Activated naive CD4-positive, alpha-beta T cell treated with Interleukin-2 at 50 U/mL for 16 hours (primary cell): ENCODE measurements around the gene AGBL4.

ENCODE experiments used
- DNase-seq: peaks from one replicate; pipeline ENCODE4 v3.0.0-alpha.2; 2020

The AGBL4 gene

DNA sequence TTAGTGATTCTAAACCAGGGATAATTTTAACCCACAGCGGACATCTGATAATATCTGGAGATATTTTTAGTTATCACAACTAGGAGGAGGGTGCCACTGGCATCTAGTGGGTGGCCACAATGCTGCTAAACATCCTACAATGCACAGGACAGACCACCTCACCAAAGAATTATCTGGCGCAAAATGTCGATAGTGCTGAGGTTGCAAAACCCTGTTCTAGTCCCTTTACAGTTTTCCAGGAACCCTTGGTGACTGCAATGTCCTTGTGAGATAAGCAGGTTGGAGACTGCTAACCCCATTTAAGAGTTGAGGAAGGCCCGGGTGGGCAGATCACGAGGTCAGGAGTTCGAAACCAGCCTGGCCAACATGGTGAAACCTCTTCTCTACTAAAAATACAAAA is 1083.9 kb downstream of the AGBL4 start:
- DNase-seq = no peak

DNA sequence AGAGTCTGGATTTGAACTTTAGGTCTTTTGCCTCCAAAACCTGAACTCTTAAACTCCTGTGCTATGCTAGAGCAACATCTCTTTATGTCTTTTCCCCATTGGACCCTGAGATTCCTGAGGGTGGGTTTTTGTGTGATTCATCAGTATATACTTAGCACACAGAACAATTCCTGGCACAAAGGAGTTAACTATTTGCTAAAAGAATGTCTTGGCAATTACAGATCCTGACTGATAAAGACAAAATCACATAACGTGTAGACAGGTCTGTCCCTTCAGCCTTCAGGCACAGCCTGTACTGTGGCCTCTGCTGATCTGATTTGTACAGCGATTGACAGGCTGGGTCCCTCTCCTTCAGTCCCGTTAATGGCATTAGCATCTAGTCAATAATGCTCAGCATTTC is 1084.7 kb downstream of the AGBL4 start:
- no peak for DNase-seq

DNA sequence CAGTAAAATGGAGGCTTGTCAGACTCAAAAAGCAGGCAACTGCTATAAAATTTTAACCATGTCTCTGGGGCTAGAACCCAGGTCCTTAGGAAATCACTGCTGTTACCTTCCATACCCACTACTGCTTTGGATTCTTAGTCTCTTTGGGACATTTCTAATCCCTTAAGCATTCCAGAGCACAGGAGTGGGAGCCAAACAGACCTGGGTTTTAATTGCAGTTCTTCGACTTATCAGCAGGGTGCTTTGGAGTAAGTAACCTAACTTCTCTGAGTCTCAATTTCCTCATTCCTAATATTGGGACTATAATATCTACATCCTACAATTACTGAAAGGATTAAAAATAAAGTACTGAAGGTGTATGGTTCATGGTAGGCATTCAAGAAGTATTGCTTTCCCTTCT is 1086.0 kb downstream of the AGBL4 start:
- no peak for DNase-seq

GRCh38 chr1:48936436-48936835 is 1087.3 kb downstream of the AGBL4 start:
- no peak for DNase-seq

GRCh38 chr1:48932366-48932765 is 1091.4 kb downstream of the AGBL4 start:
- no peak for DNase-seq

GRCh38 chr1:48931506-48932192 is 1092.1 kb downstream of the AGBL4 start:
- no peak for DNase-seq

DNA sequence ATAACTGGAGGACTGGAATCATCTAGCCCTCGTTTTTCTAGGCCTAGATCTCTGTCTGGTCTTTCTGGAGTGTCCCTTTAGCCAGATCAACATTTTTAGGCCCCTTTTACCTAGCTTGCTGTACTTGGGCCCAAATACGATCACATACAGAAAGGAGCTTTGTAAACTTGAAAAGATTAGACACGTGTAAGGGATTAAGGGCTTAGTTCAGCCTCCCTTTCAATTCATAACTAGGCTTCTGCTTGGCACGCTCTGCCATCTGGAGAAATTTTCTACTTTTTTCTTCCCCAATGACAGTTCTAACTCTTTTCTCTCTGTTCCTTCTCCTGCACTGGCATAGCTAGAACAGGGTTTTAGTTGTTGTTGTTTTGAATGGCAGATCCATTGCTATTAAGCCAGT is 1093.7 kb downstream of the AGBL4 start:
- no peak for DNase-seq

- no peak for DNase-seq
These were observed 1099.7 kb downstream of the AGBL4 start for GRCh38 chr1:48924099-48924498.

DNA sequence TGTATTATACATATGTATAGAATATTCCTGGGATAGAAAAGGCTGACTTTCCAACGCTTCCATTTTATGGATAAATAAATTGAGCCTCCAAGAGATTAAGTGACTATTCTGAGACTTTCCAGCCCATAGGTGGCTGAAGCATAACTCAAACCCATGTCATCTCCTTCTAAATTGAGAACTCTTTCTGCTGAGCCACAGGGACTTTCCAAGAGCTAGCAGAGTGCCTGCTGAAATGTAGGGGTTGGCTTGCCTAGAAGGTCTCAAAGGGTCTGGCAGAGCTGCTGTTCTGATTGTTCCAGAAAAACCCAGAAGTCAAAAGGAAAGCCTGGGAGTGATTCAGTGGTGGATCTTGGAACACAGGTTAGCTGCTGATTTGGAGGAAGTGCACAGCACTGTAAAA is 1100.6 kb downstream of the AGBL4 start:
- no peak for DNase-seq

DNA sequence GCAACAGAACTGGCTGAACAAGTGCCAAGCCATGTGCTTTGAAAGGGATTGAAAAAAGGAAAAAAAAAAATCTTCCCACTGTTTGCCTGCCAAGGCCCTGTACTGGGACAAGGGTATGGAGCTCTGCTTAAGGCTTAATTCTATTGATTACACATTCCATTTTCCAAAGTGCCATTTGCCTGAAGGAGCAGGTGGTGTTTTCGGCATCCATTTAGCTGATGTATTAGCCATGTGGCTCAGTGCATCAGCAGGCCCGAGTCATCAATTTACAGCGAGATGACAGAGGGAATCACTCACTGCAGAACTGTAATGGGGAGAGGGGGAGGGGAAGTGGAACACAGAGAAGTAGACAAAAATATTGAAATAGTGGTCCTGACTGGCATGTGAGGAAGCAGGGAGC is 1102.9 kb downstream of the AGBL4 start:
- DNase-seq = no peak

DNA sequence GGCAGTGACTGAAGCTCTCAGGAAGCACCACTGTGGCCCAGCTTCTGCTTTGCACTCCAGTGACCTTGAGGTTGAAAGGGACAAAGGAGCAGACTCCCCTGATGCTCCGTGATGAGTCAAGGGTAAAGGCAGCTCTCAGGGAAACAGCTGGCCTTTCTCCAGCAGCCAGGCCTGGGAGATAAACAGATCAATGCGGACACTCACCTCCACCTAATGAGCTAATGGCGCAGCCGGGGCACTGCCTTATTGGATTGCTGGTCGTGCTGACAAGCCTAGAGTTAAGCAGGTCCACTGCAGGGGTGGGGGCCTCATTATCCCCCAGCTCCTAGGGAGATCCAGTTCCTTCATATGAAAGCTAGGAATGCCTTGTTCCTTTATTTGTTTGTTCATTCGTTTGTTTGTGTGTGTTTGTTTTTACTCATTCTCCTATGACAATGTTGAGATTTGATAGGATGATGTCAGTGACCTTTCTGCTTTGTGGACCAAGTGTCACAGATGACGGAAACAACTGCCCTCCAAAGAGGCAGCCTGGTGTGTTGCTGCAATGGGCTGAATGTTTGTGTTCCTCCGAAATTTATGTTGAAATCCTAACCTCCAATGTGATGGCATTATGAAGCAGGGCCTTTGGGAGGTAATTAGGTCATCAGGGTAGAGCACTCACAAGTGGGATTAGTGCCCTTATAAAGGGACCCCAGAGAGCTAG is 1105.7 kb downstream of the AGBL4 start:
- no peak for DNase-seq

GRCh38 chr1:48917070-48917454 is 1106.7 kb downstream of the AGBL4 start:
- no peak for DNase-seq

GRCh38 chr1:48916130-48917069 is 1107.4 kb downstream of the AGBL4 start:
- DNase-seq = no peak

DNA sequence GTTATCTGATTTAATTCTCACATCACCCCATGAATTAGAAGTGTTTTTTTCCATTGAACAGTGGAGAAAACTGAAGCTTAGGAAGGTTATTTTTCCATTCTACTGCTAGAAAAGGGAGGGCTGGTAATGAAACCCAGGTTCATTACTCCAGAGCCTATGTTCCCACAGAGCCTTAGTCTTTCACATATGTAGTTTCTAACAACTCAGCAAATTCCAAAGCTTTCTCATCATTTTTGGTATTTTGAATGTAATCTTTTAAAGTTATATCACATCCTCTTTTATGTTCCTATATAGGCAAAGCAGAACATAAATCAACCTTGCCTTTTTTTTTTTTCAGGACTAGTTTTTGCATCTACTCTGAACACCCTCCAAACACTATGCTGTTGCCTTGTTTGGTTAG is 1115.1 kb downstream of the AGBL4 start:
- DNase-seq = no peak

- no peak for DNase-seq
These were observed 1117.0 kb downstream of the AGBL4 start for GRCh38 chr1:48906729-48907128.

DNA sequence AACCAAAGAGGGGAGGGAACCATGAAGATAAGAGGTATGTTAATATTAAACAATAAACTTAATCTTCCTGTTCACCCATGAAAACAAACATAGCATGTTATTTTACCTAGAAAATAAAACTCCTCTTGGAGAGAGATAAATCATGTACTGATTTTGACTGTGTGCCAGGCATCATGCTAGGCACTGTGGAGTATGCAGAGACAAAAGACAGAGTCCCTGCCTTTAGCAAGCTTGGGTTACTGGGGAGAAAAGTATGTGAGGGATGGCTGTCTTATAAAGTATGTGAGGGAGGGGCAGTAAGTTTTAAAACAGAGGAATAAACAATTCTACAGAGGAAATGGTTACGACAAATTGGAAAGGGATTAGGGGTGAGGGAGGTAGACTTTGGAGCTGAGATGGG is 1117.6 kb downstream of the AGBL4 start:
- no peak for DNase-seq

- no peak for DNase-seq
These were observed 1120.5 kb downstream of the AGBL4 start for GRCh38 chr1:48903291-48903690.

- no peak for DNase-seq
These were observed 1124.9 kb downstream of the AGBL4 start for GRCh38 chr1:48898894-48899293.

DNA sequence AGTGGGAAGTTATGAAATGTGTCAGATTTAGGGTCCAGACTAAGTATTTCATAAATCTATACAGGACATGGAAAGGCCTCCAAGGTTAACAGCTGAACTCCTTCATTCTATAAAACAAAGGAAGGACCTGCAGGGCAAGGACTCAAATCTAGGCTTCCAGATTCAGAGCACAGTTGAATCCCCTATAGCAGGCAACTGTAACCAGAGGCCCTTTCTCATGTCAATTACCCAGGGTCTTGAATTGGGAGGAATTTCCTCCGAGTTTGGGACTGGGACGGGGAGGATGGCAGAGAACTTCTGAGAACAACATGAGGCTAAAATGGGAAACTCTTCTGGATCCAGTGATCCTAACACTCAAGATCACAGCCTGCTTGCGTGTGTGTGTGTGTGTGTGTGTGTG is 1134.1 kb downstream of the AGBL4 start:
- no peak for DNase-seq

DNA sequence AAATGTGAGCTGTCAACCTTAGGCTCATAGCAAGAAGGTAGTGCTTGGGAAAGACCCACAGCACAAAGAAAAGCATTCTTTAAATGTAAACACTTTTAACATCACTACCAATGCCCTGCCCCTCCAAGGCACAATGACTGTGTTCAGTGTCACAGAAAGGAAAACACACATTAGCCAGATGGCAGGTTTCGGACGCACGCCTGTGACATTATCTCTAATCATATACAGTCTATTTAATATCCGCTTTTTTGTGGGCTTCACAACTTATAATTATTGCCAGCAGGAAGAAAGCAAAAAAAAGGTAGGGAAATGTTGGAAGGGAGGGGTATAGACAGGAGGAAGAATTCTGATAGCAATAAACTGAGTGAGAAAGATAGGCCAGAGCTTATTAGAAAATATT is 1134.7 kb downstream of the AGBL4 start:
- no peak for DNase-seq

DNA sequence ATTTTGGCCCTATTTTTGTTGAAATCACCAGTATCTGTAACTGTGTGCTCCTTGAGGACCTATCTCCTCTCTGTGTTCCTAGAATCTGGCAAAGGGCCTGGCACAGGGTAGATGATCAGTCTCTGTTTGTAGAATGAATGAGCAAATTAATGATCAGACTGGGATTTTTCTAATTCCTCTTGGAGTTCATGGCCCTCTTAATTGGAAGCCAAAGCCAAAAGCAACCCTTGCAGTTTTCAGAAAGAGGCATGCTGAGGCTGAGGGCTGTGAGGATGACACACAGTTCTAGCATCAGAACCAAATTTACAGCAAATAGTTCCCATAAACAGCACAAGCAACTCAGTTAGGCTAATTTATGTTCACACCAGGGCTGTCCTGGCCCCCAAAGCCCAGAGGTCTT is 1136.0 kb downstream of the AGBL4 start:
- no peak for DNase-seq

DNA sequence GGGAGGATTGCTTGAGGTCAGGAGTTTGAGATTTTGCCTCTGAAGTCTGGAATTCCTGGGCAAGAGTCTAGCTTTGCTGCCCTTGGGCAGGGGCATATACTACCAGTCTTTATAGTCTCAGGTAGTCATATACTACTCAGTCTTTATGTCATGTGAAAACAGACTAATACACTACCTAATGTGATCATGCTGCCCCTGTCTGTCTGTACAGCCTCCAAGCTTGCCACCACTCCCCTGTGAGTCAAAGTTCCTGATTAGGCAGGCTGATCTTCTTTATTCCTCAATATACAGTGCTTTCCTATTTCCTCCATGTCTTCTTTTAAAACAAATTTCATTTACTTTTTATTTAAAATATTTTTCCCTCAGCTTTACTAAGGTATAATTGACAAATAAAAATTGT is 1141.7 kb downstream of the AGBL4 start:
- no peak for DNase-seq

GRCh38 chr1:48878191-48878940 is 1145.4 kb downstream of the AGBL4 start:
- no peak for DNase-seq
